Bronchial epithelial cell (primary cell): ENCODE measurements around the gene GRIA1. TPM values are rescaled to one million over a fixed set of nuclear protein-coding genes. Genes with fewer than 3 reads are reported as not detected.

Experiments used
- DNase-seq: peaks from one replicate; pipeline ENCODE4 v3.0.0-alpha.2; 2010; ENCODE audit warnings: low read depth
- FAIRE-seq: peaks from 2 replicates; lab custom pipeline; 2011; peaks lifted over from hg19 to GRCh38; lab: Jason Lieb, UNC
- H3K27me3 ChIP-seq: 2 replicates; pipeline ENCODE4 v1.5.1; 2011; ENCODE audit warnings: low read length; ENCODE audit not compliant: control insufficient read depth, insufficient read depth
- H3K36me3 ChIP-seq: 2 replicates; pipeline ENCODE4 v1.5.1; 2011; ENCODE audit warnings: low read length; ENCODE audit not compliant: control insufficient read depth, insufficient read depth
- H3K4me3 ChIP-seq: 2 replicates; pipeline ENCODE4 v1.5.1; 2011; ENCODE audit warnings: mild to moderate bottlenecking, low read depth, low read length, control low read depth
- CTCF ChIP-seq: IDR thresholded peaks from 2 replicates; pipeline ENCODE4 v1.5.1; 2011; ENCODE audit warnings: mild to moderate bottlenecking, moderate library complexity, low read length, control low read depth, inconsistent platforms; ENCODE audit not compliant: insufficient read depth, severe bottlenecking
- total RNA-seq: library from RNA; depleted of rRNA; stranded (reverse); fragments of >200 nt; gene quantifications from 2 replicates; pipeline ENCODE4 v1.2.1, GENCODE V29; 2014

GRIA1 gene
- total RNA-seq, 1 donor from 2014 or later = not detected

GRCh38 chr5:153485641-153486040 lies 4.8 kb upstream of the GRIA1 start:
- no peak for TF ChIP-seq CTCF
- no peak for DNase-seq
- no peaks in the 10 kb centered on the region for H3K36me3 ChIP-seq
- peaks cover 3% of the 10 kb centered on the region for H3K27me3 ChIP-seq
- no peak for FAIRE-seq
- no peak overlapping the region for H3K4me3 ChIP-seq

GRCh38 chr5:153486771-153487170 lies 3.7 kb upstream of the GRIA1 start:
- H3K27me3 ChIP-seq = peaks cover 5% of the 10 kb centered on the region
- FAIRE-seq = no peak

GRCh38 chr5:153489611-153490010 lies 859 bp upstream of the GRIA1 start:
- H3K4me3 ChIP-seq = no peak overlapping the region
- H3K36me3 ChIP-seq = no peaks in the 10 kb centered on the region
- no peak for TF ChIP-seq CTCF
- H3K27me3 ChIP-seq = peaks cover 5% of the 10 kb centered on the region
- no peak for FAIRE-seq
- peak; percentile 55 for DNase-seq

More at GRCh38 chr5:153486771-153487170, 3.7 kb upstream of the GRIA1 start:
- H3K4me3 ChIP-seq = no peak overlapping the region
- no peaks in the 10 kb centered on the region for H3K36me3 ChIP-seq
- TF ChIP-seq CTCF = no peak
- no peak for DNase-seq

GRCh38 chr5:153491038-153491744 lies 721 bp downstream of the GRIA1 start:
- DNase-seq (no peak), FAIRE-seq (peak; percentile 47)
- Histone ChIP-seq H3K27me3 (peaks cover 5% of the 10 kb centered on the region), H3K4me3 (no peak overlapping the region), H3K36me3 (no peaks in the 10 kb centered on the region)
- no peak for TF ChIP-seq CTCF

GRCh38 chr5:153491856-153492255 lies 1.4 kb downstream of the GRIA1 start:
- no peak for TF ChIP-seq CTCF
- FAIRE-seq = peak; percentile 23
- Histone ChIP-seq H3K27me3 (peaks cover 5% of the 10 kb centered on the region), H3K4me3 (no peak overlapping the region), H3K36me3 (no peaks in the 10 kb centered on the region)
- no peak for DNase-seq

- peak; percentile 42 for DNase-seq
Measured at GRCh38 chr5:153496835-153497234, 6.4 kb downstream of the GRIA1 start.

More at GRCh38 chr5:153496835-153497234, 6.4 kb downstream of the GRIA1 start:
- H3K4me3 ChIP-seq = no peak overlapping the region
- H3K36me3 ChIP-seq = no peaks in the 10 kb centered on the region
- no peaks in the 10 kb centered on the region for H3K27me3 ChIP-seq
- TF ChIP-seq CTCF = peak; percentile 55
- FAIRE-seq = no peak
